GM12874 (cell line): ENCODE results near the gene GNG7.

ENCODE experiments used
- TF ChIP-seq, protein P1 (sequence below): IDR thresholded peaks from 2 replicates; pipeline ENCODE4 v1.5.1; 2011; ENCODE audit warnings: low read depth, mild to moderate bottlenecking, control low read depth, low read length, moderate library complexity; ENCODE audit not compliant: insufficient read depth

GNG7 gene

GRCh38 chr19:2511570-2511969 is 190.9 kb downstream of the GNG7 start:
- TF ChIP-seq, protein P1, sequence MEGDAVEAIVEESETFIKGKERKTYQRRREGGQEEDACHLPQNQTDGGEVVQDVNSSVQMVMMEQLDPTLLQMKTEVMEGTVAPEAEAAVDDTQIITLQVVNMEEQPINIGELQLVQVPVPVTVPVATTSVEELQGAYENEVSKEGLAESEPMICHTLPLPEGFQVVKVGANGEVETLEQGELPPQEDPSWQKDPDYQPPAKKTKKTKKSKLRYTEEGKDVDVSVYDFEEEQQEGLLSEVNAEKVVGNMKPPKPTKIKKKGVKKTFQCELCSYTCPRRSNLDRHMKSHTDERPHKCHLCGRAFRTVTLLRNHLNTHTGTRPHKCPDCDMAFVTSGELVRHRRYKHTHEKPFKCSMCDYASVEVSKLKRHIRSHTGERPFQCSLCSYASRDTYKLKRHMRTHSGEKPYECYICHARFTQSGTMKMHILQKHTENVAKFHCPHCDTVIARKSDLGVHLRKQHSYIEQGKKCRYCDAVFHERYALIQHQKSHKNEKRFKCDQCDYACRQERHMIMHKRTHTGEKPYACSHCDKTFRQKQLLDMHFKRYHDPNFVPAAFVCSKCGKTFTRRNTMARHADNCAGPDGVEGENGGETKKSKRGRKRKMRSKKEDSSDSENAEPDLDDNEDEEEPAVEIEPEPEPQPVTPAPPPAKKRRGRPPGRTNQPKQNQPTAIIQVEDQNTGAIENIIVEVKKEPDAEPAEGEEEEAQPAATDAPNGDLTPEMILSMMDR: no peak

GRCh38 chr19:2509096-2509495 is 193.4 kb downstream of the GNG7 start:
- TF ChIP-seq, protein P1: no peak

GRCh38 chr19:2507109-2507508 is 195.4 kb downstream of the GNG7 start:
- TF ChIP-seq, protein P1: no peak

GRCh38 chr19:2503521-2504109 is 198.9 kb downstream of the GNG7 start:
- TF ChIP-seq, protein P1: no peak

DNA sequence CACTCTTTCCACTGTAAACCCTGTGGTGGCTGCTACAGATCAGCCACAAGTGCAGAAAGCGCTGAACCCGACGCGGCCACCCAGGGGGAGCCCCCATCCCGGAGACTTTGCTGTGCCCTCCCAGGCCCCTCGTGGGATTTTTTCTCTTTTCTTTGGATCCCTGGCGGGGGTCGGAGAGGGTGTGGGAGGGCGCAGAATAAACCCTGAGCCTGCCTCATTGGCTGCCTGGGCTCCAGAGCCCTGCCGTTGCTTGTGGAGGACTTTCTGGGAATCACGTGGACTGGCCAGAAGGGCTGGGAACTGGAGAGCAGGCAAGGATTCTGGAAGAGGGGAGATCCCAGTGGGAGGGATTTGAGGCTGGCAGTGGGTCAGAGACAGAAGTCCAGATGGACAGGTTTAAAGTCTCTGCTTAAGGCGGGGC is 201.6 kb downstream of the GNG7 start:
- TF ChIP-seq, protein P1: no peak

GRCh38 chr19:2500156-2500555 is 202.3 kb downstream of the GNG7 start:
- TF ChIP-seq, protein P1: no peak

DNA sequence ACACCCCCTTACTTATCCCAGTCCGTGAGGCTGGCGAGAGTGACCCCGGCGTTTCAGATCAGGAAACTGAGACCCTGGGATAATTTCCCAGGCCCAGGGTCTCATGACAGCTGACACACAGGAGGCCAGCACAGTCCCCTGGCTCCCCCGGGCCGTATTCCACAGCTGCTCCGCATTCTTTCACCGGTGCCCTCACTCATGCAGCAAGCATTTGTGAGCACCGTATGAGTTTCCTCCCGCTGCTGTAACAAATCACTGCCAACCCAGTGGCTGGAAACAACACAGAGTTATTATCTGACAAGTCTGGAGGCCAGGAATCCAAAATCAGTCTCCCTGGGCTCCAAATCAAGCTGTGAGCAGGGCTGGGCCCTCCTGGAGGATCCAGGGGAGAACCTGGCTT is 205.3 kb downstream of the GNG7 start:
- TF ChIP-seq, protein P1: no peak
